HFF-Myc (cell line): ENCODE measurements around the gene LCLAT1.
"Not testable (repeated sequence)": the region's sequence is repeated elsewhere in the genome, so short reads cannot be mapped to it uniquely, and the experiment has no call there.

Source experiments
- DNase-seq: peaks from one replicate; pipeline ENCODE4 v3.0.0-alpha.2; 2011; ENCODE audit warnings: low read depth; ENCODE audit errors: extremely low read depth
- H3K4me3 ChIP-seq: replicated peaks from 2 replicates; pipeline ENCODE4 v1.5.1; 2011; ENCODE audit warnings: low read depth, mild to moderate bottlenecking, control low read depth, low read length
- CTCF ChIP-seq: IDR thresholded peaks from 2 replicates; pipeline ENCODE4 v1.5.1; 2012; ENCODE audit warnings: mild to moderate bottlenecking, low read depth, low read length, control low read depth; ENCODE audit errors: missing control alignments

Gene LCLAT1

DNA sequence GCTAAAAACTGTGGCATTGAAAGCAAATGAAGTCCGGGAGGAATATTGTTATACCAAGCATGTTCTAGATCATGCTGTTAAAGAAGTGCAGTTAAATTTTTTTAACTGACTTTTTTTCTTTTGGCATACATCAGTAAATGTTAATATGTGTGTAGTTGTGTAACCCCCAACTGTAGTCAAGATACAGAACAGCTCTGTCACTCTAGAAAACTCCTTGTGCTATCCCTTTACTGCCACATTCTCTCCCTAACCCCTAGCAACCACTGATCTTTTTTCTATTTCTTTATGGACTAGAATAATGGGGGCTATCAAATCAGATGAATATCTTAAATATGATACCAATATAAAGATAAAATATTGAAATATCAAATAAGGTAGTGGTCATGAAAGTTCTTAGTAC, 46.4 kb downstream of the LCLAT1 start:
- H3K4me3 ChIP-seq: no peak overlapping the region
- DNase-seq: no peak
- no peak for TF ChIP-seq CTCF

- not testable (repeated sequence) for H3K4me3 ChIP-seq, DNase-seq
Observed at GRCh38 chr2:30495896-30496295, 48.9 kb downstream of the LCLAT1 start.

DNA sequence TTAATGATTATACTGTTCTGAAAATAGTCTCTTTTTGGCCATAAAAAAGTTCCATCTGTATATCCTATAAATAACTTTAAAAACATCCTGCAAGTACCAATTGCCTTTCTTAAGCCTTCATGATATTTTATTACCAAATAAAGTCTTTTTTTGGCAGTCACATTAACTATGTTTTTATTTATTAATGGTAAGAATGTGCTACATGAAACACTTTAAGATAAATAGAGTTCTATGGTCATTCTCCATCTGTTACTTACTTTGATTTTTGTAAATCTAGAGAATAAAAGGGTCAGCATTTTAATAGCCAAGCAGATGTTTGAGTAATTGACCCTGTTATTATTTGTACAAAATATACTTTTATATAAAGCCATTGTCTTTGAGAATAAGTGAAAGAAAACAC, 52.6 kb downstream of the LCLAT1 start:
- no peak for DNase-seq
- H3K4me3 ChIP-seq: no peak overlapping the region
- TF ChIP-seq CTCF: no peak

DNA sequence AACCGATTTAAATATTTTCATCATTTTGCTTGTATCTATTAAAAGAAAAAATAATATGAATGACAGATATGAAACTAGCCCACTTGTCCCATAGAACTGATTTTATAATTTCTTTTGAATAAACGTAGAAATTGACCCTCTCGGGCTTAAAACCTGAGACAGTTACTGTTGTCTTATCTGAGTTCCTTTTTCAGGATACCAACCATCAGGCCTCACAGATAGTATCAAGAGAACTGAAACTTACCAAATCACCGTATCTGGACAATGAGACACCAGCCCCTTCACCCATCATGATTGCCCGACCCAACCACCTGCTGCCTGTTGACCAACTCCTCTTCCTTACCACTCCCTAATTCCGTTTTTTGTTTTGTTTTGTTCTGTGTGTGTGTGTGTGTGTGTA, 53.7 kb downstream of the LCLAT1 start:
- TF ChIP-seq CTCF: no peak
- DNase-seq: no peak
- H3K4me3 ChIP-seq: no peak overlapping the region

- no peak for DNase-seq
- TF ChIP-seq CTCF: no peak
- no peak overlapping the region for H3K4me3 ChIP-seq
Observed at GRCh38 chr2:30502310-30502709, 55.3 kb downstream of the LCLAT1 start.

DNA sequence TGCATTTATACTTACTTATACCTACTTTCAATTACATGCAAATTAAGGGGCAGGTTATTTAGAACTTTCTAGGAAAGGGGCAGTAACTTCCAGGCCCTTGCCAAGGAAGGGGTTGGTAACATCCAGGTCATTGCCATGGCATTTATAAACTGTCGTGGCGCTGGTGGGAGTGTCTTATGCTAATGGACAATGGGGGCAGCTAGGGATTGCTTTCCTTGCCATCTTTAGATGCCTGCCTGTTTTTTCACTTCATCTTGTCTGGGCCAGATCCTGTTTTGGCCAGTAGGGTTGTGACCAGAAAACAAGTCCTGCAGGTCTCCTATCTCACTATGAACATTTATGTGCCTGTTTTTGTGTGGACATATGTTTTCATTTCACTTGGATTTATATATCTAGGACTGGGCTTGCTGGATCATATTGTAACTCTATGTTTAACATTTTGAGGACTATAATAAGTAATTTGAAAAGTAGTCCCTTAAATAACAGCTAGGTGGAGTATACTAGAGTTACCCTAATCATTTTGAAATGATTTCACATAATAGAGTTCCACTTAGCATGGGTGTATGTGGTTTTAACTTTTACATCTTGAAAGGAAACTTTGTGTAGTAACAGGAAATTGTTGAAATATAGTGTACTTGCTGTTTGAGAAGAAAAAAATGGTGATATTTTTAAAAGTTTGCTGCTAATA, 56.1 kb downstream of the LCLAT1 start:
- no peak for TF ChIP-seq CTCF
- no peak overlapping the region for H3K4me3 ChIP-seq
- no peak for DNase-seq

GRCh38 chr2:30503695-30504052, 56.6 kb downstream of the LCLAT1 start:
- TF ChIP-seq CTCF: no peak
- DNase-seq: no peak
- no peak overlapping the region for H3K4me3 ChIP-seq
